Measurements from ENCODE around the gene MACC1.

MACC1 gene

DNA sequence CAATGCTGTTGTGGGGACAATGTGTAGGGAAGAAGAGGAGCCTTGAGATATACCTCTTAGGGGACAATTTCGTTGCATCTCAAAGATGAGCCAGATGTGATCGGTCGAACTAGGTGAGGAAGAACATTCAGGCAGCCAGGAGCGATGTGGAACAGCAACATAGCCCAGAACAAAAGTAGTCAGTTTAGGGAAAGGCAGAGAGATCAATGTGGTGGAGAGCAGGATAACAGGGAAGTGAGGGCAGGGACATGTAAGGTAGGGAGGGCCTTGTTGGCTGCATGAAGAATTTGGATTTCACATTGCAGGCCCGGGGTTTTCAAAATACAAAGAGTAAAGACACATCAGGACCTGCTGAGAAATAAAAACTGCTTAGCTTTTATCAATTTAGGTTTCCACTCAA lies 29.1 kb upstream of the MACC1 start:
- no peak for TF ChIP-seq CTCF (conservative IDR thresholded peaks at IDR 0.05)
- no peak overlapping the region for H3K27ac ChIP-seq

DNA sequence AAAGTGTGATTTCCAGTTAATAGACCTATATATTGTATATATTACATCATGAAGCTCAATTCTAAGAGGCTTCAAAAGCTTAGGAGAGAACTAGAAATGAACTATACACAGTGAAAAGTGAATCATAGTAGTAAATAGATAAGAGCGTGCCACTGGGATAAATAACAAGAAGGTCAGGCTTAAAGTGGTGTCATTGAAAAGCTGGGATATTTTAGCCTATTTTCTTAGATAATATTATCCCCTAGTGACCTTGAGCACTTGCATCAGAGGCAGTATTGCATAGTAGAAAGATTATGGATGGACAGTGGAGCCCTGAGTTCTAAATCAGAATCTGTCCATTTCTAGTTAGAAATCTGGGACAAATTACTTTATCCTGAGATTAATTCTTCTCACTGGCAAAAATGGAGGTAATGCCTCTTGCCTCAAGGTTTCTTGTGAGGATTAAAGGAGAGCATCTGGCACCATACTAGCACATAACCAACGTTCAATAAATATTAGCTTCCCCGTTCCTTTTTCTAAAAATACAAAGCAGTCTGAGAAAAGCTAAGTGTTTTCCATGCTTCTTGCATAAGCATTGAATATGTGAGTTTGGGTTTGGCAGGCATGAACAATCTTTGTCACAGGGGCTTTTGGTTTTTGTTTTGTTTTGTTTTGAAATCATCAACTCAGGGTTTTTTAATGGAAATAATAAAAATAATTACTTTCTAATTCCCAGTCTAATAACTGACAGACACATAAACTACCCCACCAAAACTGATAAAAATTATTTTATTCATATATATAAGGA lies 27.3 kb upstream of the MACC1 start:
- no peak for TF ChIP-seq CTCF (conservative IDR thresholded peaks at IDR 0.05)
- H3K27ac ChIP-seq, result no peak overlapping the region

- no peak overlapping the region for H3K27ac ChIP-seq
- no peak for TF ChIP-seq CTCF (conservative IDR thresholded peaks at IDR 0.05)
Observed at GRCh38 chr7:20241911-20242261, 24.7 kb upstream of the MACC1 start.

GRCh38 chr7:20241194-20241910 lies 24.2 kb upstream of the MACC1 start:
- H3K27ac ChIP-seq, result no peak overlapping the region
- no peak for TF ChIP-seq CTCF (conservative IDR thresholded peaks at IDR 0.05)

DNA sequence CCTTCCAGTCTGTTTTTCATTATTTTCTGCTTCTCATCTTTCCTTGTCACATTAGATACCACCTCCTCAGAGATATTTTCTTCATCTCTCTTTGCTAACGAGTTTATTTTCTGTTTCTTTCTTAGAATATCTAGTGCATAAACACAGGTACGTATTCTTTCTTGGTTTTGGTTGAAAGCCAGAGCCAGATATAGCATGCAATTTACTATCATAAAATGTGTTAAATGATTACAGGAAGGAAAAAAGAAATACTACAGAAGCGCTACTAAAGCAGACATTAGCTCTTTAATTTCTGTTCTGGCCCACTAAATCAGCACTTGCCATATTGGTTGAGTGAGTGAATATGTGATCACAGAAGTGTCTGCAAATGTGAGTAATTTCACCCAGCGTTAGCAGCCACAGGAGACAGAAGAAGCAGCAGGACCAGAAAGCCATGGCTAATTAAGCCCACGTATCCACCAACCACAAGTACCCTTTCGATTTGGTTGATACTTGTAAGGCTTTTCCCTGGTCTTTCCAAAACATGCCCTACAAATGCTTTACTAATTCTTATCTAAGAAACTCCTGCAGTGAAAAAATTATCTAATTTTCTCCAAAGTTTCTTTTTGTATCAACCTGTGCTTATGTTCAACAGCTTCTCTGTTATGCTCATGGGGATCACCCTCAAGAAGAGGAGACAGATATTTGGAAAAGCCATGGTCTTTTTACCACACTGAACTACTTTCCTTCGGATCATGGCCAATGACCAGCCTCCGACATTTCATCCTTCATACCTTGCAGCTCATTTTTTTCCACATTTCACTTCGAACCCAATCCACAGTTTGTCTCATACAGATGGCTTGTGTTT lies 23.1 kb upstream of the MACC1 start:
- TF ChIP-seq CTCF (conservative IDR thresholded peaks at IDR 0.05), result no peak

DNA sequence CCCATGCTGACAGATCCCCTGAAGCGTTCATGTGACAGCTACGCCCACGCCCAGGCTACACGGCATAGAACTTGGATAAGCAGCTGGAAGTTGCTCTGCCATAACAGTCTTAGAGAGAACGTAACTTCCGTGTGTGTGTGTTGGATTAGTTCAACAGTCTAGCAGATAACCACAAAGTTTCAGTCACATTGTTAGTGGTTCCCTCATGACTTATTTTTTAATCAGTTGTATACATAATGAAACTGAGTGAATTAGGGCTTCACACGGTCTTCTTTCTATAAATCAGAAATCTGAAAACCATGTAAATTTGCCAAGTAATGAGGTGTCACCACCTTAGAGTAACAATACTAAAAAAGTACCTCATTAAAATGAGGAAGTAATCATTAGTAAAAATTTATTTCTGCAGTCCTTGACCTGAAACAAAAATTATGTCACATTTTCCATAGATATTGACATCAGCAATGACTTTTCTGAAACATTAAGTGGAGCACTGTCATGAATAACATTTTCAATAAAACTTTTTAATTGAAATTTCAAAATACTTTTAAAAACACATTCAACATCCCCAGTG lies 21.7 kb upstream of the MACC1 start:
- no peak for TF ChIP-seq CTCF (conservative IDR thresholded peaks at IDR 0.05)
- H3K27ac ChIP-seq, result no peak overlapping the region

More for the DNA sequence above, 23.1 kb upstream of the MACC1 start:
- H3K27ac ChIP-seq, result no peak overlapping the region

Measured in VCaP (cell line).